GM18520 (cell line): ENCODE data around the gene STRA6.

Source experiments
- ATAC-seq: cut with Tn5 transposase; IDR thresholded peaks from one replicate; pipeline ENCODE4 v1.9.1; 2021; ENCODE audit not compliant: unreplicated experiment

The STRA6 gene

DNA sequence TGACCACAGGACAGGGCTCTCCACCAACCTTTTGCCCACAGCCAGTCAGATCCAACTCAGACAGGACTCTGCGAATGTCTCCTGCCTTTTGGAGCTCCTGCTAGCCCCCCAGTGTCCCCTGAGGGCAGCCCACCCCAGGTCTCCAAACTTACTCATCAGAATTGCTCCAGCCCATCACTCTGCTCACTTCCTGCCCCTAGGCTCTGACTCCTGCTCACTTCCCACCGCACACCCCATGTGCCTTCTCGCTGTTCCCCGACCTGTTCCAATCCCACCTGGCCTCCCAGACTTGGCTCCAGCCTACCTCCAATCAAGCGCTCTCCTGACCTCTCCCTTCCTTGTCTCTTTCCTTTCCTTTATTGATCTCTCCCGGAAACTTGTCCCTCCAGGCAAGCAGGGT lies 5.9 kb upstream of the STRA6 start:
- ATAC-seq: no peak

DNA sequence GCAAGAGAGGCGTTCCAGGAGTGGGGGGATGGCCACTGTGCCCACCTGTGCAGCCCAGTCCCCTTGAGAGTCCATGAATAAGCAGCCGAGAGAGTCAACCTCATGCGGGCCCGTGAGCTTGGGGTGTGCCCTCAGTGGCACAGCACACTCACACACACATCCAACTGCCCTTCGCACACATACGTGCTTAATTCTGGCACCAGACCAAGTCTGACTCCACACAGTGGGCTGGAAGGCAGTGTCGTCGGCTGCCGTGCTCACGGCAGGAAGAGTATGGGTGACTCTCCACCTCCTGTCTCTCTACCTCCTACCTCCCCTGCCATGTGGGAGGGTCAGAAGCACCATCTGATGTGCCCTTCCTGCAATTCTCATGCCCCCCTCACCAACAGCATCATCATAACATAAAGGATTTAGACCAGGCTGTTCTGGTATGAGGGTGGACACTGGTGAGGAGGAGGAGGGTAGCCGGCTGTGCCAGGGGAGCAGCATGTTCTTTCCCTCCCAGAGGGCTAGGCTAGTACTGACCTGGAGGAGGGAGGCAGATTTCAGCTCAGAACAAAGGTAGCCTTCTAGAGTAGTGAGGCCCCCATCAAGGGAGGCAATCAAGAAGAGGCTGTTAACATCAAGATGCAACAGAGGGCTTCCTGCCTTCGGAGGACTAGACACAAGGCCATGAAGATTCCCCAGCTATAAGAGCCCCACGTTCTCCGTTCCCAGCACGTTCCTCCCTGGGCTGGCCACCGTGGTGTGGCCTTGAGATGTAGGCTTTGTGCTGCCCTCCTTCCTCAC lies 5.3 kb upstream of the STRA6 start:
- ATAC-seq: no peak

DNA sequence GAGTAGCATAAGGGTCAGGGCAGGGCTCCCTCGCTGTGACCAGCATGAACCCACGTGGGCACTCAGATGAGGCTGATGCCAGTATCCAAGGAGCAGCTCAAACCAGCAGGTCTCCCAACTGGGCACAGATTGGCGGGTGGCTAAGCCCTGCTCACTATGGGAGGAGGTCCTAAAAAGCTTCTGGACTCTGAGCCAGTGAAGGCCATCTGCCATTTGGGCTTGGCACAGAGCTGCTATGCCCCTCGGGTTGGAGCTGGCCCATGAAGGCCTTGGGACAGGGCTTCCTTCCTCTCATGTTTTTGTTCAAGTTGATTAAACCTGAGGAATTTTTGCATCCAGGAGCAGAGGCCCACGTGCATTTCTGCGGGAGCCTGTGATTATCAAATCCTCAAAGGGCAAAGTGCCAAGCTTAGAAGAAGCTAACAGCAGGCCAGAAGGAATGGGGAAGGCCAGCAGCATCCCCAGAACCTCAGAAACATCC lies 4.3 kb upstream of the STRA6 start:
- no peak for ATAC-seq

DNA sequence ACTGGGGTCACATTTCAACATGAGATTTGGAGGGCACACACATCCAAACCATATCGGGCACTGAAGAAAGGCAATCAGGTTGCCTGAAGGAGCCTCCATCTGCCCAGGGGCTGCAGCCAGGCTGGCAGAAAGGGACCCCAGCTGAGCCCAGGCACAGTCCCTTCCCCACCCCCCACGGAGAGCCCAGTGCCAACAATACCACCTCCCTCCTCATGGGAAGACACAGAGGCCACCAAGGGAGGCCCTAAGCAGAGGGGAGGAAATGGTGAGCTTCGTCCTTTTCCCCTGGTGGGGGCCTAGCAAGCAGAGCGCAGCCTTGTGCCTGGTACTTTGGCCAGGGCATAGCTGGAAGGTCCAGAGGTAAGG lies 3.0 kb upstream of the STRA6 start:
- ATAC-seq: no peak

DNA sequence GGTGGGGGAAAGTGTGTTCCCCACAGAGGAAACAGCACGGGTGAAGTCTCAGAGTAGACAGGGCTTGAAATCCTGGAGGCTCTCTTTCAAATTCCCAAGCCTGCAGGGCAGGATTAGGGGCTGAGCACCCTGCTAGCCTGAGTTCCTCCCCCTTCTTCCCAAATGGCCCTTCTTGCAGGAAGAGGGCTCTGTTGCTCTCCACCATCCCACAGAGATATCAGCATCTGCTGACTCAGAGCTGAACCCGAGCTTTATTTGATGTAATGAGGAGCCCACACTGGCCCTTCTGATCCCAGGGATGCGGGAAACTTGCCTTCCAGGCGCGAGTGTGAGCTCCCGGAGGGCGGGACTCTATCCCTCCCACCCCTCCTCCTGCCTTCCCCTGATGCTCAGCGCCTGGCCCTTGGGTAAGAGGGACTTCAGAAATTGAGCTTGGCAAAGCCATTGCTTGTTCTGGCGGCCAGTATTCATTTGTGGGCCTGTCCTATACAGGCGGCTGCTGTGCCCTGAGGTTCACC lies 1.4 kb upstream of the STRA6 start:
- no peak for ATAC-seq

DNA sequence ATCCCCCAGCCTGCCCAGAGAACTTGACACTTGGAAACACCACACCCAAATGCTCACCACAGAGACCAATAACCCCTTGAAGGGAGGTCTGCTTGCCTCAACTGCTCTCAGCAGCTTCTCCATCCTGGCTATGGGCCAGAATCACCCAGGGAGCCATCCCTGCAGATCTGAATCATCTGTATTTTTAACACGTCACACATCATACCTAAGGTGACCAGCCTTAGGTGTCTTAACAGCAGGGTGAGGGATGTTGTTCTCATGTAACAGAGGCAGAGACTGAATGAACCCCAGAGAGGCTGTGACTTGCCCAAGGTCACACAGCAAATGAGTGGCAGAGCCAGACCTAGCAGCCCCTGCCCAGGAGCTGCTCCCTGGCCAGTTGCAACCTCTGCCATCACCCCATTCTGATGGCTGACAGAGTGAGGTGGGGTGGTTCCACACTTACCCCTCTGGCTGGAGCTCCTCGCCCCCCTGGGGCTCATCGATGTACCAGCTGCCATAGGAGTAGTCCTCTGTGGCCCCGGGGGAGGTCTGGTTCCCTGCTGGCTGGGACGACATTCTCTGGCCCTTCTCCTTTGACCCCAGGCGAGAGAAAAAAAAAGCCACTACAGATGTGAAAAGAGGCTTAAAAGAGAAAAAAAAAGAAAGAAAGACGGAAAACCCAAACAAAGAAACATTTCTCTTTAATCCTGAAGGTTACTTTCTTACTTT lies 722 bp downstream of the STRA6 start:
- ATAC-seq: no peak

DNA sequence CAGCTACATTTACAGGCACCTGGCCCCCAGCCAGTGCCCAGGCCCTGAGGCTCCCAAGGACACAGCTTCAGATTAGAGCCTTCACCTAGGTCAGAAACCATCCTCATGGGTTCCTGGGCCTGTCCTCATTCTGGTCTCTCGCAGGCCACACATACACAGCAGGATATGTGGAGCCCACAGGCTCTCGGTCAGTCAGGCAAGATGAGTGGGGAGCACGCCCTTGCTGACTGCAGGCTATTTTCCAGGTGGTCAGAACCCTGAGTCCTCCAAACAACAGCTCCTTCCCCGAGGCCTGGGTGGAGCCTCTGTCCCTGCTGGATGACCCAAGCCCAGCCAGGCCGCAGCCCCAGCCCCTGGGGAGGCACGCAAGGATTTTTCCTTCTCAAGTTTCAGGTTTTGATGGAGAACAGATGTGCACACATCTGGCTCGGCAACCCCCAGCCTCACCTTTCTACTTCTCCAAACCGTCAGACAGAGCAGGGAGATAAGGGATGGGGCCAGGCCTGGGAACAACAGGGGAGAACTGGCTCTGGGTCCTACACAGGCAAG lies 1.6 kb downstream of the STRA6 start:
- ATAC-seq: no peak

DNA sequence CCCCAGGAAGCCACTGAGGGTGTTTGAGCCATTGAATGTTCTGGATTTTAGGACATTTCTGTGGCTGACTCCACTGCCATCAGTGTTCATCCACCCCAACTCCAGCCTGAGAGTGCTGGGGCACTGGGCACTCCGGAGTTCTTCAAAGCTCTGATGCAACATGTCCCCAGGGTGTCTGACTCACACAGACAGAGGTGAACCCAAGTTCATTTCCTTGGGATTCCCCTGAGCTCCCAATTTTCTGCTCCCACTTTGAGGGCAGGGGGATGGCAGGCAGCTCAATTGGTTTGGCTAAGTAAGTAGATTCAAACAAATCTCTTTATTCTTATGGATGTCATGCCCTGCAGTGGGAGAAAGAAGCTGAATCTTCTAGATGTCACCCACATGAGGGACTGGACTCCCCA lies 2.2 kb downstream of the STRA6 start:
- no peak for ATAC-seq

DNA sequence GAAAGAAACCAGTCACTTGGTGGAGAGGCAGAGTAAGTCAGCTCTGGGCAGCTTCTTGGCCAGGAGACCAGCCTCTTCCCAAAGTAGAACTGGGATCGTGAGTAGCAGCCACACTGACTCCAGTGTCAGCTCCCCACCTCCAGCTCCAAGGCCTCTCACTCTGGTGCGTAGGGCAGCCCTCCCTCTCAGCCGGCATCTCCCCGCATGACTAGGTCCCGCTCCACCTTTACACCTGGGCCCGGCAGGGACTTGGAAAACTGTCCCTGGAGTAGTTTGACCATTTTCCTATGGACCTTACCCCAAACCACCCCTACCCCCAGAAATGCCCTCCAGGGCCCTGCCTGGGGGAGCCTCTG lies 3.3 kb downstream of the STRA6 start:
- no peak for ATAC-seq

DNA sequence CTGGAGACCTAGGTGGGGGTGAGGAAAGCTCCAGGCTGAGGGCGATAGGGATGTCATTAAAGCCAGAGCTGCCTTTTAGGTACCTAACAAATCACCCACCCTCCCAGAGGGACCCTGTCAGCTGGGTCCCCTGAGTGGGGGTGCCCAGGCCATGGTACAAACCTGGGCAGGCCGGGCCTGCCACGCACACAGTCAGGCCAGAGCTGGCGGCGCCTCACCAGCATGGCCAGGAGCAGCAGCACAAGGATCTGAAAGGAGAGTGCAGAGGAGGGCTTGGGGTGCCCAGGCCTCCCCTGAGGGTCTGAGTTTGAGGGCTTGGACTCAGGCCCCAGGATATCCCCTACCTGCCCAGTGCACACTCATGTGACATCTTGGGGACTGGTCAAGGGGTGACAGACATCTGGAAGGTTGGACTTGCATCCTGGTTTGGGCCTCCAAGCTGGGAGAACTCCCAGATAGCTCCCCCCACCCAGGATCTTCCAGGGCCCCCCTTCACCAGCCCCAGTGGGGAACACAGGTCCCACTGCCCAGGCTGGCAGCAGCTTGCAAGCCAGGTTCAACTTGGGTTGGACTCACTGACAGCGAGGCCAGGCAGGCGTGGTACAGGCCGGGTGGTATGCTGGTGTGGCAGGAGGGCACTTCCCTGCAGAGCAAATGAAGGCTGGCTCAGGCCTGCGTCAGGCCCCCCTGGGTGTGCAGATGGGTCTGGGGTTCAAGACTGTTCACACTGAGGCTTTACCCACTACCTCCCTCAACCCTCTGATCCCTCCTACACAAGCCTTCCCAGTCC lies 5.2 kb downstream of the STRA6 start:
- ATAC-seq: no peak

DNA sequence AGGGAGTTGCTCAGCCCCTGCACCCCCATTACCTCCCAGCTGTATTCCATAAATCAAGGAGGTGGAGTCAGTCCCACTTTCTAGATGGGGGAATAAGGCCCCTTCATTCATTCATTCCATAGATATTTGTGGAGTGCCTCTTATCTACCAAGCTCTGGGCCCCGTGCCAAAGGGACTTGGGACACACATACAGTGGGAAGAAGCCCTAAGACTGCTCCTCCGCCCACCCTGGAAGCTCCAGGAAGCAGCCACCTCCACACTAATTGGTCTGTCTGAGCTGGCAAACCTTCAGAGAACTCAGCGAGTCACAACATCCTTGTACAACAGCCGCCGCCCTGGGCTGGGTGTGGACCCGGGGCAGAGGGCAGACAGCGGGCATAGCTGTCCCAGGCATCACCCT lies 6.4 kb downstream of the STRA6 start:
- ATAC-seq: no peak

DNA sequence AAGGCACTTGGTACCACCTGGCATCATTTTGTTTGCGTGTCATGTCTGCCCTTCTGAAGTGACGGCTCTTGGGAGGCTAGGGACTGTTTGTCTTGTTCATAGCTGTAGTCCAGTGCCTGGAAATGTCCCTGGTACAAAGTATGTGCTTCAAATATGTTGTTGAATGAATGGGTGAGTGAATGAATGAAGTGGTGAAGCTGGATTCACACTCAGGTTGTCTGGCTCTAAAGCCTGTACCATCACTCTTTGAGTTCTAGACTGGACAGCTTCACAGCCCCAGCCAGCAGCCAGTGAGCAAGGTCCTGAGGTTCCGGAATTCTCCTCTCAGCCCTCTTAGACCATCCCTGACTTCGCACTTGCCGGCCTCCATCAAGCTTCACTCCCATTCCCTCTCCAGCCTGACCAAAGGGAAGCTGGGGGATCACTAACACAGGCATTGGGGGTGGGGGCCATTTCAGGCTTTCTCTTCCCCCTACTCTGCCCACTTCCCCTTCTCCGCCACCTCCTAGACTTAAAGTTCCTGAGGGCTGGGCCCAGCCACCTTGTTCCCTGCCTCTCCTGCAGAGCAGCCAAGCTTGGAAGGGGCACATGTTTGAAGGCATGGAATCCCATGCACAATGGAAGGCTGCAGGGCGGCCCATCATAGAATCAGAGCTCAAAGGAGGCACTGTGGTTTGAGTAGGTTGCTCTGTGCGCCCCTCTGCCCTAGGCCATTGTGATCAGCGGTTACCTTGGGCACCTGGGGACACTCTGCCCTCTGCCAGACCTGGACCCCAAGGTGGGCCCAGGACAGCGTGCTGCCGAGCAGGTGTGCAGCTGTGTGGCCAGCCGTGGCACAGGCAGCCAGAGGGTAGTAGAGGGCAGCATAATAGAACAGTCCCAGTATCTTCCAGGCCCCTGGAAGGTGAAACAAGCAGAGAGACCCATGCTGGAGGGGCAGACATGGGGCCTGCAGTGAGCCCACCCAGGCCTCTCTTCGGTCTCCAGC lies 7.7 kb downstream of the STRA6 start:
- ATAC-seq: no peak

DNA sequence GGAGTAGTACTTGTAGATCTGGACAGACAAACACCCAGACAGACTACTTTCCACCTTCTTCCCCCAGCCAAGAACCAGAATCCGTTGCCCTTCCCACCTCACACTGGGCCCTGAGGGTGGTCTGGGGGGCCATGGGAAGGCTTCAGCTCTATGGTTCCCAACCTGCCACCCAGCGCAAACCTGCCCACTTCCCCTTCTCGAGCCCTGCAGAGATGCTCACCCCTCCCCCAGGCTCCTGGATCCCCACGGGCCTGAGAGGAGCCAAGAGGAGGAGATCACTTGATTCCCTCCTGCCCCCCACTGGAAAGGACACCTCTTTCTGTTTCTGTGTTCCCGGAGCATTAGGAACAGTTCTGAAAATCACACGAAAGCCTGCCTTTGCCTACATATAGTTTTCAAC lies 8.7 kb downstream of the STRA6 start:
- no peak for ATAC-seq

DNA sequence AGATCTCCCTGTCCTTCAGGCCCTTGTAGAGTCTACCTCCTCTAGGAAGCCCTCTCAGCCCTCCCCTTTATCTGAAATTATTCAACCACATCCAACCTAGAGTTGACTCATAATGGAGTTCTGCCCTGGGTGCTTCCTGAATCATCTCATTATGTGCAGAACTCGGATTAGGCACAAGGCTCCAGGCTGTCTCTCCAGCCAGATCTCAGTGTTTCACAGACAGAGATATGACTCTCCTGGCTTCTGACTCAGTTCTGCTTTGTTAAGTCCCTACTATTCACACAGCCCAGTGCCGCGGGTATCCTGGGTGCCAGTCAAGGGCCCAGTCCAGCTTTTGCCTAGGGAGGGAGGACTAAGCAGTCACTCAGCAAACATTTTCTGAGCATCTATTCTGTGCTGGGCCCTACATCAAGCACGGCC lies 9.3 kb downstream of the STRA6 start:
- ATAC-seq: no peak

DNA sequence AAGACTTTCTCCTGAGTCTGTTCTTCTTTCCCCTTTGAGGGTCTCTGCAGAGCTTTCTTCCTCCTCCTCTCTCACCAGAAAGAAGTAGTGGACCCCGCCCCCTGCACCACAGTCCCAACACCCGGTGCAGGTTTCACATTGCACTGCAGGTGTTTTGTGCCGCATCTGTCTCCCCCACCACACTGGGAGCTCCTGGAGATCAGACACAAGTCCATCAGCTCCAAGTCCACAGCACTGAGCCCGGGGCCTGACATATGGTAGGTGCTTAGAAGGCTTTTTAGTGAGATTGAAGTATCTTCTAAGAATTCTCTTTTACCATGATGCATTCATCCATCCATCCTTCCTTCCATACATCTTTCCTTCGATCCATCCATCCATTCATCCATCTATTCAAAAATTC lies 9.8 kb downstream of the STRA6 start:
- no peak for ATAC-seq

DNA sequence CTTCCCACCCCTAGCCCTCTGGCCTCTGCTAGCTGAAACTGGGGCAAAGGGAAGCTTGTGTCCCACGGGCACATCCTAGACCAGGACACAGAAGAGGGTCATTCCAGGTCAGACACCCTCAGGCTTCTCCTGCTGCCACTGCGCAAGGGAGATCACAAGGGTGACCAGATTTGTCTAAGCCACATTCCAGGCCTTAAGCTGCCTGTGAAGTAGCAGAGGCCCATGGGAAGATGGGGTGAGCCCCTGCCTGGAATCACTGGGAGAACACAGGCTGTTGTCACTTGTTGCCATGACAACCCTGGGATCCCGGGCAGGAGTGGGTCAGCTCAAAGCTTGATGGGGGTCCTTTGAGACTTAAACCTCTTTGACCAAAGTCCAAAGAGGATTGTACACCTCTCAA lies 10.8 kb downstream of the STRA6 start:
- no peak for ATAC-seq

DNA sequence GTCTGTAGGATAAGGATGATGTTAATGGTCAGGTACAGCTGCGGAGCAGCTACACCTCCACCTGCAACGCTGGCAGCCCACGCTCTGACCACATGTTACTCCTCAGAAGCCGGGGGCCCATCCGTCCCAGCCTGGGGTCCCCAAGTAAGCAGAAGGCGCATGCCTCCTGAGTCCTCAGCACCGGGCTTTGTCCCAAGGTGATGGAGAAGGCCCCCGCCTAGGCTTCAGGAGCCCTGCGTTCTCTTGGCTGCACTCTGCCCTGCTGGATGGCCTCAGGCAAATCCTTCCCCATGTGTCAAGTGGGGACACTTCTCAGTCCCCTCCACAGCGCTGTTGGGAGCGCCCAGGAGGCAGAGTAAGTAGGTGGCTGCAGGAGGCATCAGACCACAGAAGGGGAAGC lies 14.4 kb downstream of the STRA6 start:
- ATAC-seq: no peak

DNA sequence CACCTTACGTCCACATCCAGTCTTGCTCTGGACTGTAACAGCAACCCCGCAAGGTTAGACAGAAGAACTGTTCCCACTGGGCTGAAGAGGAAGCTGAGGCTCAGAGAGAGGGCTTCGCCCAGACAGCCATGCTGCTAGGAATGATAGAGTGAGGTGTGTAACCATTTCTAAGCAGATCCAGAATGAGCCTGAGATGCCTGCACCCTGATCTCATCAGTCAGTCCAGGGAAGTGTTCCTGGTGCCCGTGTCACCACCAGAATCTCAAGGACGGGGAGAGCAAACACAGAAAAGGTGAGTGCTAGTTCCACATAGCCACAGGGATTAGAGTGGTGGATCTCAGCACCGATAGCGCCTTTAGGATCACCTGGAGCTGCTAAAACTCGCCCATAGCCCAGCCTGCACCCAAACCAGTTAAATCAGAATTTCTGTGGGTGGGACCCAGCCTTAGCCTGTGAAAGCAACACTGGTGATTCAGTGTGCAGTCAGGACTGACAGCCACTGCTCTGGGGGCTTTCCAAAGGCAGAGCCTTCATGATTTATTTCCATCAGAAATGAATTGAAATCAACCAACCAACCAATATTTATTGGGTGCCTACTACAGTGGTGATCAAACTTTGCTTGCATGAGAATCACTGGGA lies 16.8 kb downstream of the STRA6 start:
- no peak for ATAC-seq

DNA sequence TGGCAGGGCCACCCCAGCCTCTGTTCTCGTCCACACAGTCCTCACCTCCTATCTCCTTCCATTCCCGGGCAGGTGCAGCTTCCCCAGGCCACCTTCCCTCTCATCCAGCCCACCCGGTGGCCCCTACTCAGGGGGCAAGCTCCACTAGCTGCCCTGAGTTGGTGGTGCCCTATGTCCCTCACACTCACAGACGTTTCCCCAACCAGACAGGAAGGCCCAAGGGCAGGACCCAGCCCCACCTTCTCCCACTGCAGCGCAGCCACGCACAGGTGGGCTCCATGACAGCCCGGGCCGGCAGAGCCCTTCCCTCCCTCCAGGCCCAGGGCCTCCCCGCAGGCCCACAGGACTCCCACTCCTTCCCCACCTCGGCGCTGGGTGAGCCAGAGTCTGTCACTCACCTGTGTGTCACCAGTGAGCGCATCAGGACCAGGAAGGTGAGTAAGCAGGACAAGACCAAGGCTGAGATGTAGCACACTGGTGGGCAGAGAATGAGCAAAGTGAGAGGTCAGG lies 17.9 kb downstream of the STRA6 start:
- ATAC-seq: no peak

DNA sequence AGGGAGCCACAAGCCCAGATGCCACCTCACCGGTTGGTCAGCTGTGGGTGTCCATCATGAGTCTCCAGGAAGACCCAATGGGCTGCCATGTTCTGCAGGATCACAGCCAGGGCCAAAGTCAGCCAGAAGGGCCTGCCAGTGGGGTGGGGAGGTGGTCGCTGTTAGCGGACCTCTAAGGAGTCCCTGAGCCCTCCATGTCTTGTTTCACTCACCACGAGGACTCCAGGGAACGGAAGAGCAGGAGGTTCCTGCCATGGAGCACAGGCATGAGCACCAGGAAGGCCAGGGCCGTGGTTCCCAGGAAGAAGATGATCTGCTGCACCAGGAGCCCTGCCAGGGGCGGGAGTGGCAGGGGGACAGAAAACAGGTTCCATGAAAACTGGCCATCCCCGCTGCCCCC lies 20.5 kb downstream of the STRA6 start:
- ATAC-seq: no peak
